VCaP (cell line): ENCODE measurements around the gene REM2.

Source experiments
- H3K27ac ChIP-seq: fragments of 450-650 bp; 2 replicates; pipeline ENCODE4 v1.5.1; 2017
- TF ChIP-seq, protein P1 (sequence below): fragments of 450-650 bp; conservative IDR thresholded peaks from 2 replicates; pipeline ENCODE4 v1.5.1; 2017; ENCODE audit warnings: mild to moderate bottlenecking, moderate library complexity

REM2 gene

DNA sequence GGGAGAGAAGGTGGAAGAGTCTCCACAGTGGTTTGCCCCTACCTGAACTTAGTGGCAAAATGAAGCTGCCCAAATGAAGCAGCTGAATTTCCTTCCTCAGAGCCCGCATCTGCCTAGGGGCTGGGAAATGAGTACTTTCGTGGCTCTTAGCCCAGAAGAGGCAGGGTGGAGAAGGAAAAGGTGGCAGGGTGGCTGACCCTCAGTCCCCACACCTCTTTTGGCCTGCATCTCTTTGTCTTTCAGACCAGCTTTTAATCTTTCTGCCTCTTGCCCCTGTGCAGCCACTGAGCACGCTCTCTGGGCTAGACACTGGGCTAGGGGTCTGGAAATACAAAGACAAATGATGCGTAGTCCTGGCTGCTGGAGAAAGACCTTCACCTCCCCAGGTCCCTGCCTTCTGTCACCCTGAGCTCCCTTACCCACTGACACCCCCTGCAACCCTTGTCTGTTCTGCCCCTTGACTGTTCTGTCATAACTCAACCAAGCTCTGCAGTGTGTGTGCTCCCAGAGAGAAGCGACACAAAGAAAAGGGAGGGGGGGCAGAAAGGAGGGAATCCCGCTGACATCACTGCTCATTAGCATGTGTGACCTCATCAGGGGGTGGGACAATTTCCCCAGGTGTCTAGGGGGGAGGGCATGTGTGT lies 371 bp upstream of the REM2 start:
- TF ChIP-seq, protein P1, sequence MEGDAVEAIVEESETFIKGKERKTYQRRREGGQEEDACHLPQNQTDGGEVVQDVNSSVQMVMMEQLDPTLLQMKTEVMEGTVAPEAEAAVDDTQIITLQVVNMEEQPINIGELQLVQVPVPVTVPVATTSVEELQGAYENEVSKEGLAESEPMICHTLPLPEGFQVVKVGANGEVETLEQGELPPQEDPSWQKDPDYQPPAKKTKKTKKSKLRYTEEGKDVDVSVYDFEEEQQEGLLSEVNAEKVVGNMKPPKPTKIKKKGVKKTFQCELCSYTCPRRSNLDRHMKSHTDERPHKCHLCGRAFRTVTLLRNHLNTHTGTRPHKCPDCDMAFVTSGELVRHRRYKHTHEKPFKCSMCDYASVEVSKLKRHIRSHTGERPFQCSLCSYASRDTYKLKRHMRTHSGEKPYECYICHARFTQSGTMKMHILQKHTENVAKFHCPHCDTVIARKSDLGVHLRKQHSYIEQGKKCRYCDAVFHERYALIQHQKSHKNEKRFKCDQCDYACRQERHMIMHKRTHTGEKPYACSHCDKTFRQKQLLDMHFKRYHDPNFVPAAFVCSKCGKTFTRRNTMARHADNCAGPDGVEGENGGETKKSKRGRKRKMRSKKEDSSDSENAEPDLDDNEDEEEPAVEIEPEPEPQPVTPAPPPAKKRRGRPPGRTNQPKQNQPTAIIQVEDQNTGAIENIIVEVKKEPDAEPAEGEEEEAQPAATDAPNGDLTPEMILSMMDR, result no peak
- peak overlapping the region; percentile 35; the same call in 1 of the 2 replicates for H3K27ac ChIP-seq

DNA sequence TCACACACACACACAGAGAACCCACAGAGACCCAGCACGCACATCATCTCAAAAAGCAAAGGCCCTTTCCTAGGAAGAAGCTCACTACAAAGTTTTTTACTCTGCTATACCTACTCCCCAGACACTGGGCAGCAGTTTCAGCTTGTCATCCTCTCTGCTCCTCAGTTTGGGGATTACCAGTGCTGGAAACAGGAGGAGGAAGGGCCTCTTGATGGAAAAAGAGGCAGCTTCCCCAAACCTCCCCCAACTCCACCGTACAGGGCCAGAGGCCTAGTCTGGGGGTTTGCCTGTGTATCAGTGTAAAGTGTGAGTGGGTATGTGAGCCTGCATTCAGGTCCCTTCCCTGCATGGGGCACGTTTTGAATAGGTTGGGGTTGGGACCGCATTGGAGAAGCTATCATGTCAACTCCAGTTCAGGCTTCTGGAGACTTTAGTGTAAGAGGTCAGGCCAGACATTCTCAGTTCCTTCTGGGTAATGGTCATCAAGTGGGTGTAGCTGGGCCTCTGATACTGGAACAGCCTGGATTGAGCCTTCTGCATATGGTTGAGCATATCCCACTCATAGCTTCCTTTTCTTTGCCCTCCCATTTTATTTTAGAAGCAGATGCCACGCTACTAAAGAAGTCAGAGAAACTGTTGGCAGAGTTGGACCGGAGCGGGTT lies 1.2 kb downstream of the REM2 start:
- TF ChIP-seq, protein P1, result no peak
- H3K27ac ChIP-seq, result no peak overlapping the region

DNA sequence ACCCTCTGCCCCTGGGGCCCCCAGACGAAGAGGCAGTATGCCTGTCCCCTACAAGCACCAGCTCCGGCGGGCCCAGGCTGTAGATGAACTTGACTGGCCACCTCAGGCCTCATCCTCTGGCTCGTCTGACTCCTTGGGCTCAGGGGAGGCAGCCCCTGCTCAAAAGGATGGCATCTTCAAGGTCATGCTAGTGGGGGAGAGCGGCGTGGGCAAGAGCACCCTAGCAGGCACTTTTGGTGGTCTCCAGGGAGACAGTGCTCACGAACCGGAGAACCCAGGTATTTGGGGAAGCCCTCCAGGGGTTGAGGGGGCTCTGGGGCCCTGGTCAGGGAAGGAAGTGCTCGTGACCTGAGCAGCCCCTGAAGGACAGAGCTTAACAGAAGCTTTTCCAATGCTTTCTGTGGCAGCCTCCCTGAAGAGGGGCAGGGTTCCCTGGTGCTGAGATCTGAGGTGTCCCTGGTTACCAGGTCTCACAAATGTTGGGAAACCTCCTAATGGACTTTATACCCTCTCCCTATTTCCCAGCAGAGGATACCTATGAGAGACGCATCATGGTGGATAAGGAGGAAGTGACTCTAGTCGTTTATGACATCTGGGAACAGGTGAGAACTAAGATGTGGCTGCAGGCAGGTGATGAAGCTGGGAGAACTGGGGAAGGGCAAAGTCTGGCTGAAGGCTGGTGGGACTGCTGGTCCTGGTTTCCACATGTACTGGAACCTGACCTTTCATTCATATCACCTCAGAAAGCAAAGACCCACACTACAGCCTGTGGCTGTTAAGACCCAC lies 1.9 kb downstream of the REM2 start:
- H3K27ac ChIP-seq, result no peak overlapping the region
- TF ChIP-seq, protein P1, result no peak

DNA sequence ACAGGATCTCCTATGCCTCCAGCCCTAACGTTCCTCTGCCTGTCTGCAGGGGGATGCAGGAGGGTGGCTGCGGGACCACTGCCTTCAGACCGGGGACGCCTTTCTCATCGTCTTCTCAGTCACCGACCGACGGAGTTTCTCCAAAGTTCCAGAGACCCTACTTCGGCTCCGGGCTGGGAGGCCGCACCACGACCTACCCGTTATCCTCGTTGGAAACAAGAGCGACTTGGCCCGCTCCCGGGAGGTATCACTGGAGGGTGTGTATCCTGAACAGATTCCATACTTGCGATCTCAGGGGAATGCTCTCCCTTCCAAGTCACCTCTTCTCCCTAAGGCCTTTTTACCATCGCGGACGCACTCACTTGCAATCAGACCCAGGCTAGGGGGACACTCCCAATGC lies 3.0 kb downstream of the REM2 start:
- peak overlapping the region; percentile 92 for H3K27ac ChIP-seq

DNA sequence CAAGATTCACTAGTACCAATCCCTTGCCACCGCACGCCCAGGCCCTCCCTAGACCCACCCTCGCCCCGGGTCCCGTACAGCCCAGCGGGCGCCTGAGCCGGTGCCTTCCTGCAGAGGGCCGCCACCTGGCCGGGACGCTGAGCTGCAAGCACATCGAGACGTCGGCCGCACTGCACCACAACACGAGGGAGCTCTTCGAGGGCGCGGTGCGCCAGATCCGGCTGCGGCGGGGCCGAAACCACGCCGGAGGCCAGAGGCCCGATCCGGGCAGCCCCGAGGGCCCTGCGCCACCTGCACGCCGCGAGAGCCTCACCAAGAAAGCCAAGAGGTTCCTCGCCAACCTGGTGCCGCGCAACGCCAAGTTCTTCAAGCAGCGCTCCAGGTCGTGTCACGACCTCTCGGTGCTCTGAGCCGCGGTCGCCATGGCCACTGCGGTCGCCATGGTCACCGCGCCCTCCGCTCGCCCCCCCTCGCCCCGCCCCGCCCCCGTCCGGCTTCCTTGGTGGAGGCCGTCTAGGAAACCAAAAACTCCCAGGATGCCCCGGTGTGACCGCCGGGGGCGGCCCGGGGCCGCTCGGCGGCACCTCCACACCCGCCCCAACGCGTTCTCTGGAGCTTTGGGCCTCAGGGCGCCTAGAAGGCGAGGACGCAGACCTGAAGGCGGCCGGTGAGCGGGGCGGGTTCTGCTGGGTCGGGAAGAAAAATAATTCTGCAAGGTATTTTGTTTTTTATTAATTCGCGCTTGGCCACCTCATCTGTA lies 3.7 kb downstream of the REM2 start:
- TF ChIP-seq, protein P1, result peak; percentile 27
- peak overlapping the region; percentile 92 for H3K27ac ChIP-seq

More for the DNA sequence above, 3.0 kb downstream of the REM2 start:
- TF ChIP-seq, protein P1, result no peak

DNA sequence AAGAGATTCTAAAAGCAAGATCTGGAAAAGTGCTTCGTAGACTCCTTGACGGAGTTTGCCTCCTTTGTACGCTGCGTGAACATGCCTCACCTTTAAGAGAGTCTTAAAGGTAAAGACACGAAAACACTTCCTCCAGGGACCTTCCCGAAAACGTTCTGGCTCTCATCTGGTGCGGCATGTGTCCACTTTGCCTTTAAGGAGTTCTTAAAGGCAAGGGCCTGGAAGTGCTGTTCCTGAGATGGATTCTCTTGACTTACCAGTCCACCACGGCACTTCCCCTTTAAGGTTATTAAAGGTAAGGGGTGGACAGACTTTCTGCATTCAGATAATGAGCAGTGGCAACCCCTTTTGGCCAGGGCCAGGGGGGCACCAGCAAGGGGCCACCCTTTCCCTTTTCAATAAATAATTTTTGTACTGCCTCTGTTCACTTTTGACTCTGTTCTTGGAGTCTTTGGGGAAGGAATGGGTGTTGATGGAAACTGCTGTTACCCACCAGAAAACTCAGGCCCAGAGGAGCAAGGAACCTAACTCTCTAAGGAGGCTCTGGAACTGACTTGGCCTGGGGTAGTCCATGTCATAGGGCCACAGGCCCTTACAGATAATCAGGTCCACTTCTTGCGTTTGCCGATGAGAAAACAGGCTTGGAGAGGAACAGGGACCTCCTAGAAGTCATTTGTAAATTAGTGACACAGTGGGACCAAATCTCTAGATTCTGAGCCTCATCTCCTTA lies 4.4 kb downstream of the REM2 start:
- H3K27ac ChIP-seq, result peak overlapping the region; percentile 92
- TF ChIP-seq, protein P1, result no peak
